WTC11 (cell line): ENCODE measurements around the gene PKHD1.

Source experiments
- ATF2 ChIP-seq: sonication (generic); formaldehyde crosslinking; IDR thresholded peaks from 2 replicates; pipeline ENCODE4 v1.8.1; 2022; ENCODE audit warnings: low read depth, missing genetic modification reagents, borderline replicate concordance
- CTCF ChIP-seq: fragments of 200-600 bp; IDR thresholded peaks from 2 replicates; pipeline ENCODE4 v1.8.0; 2022; ENCODE audit warnings: antibody characterized with exemption
- E2F5 ChIP-seq: sonication (generic); formaldehyde crosslinking; IDR thresholded peaks from 2 replicates; pipeline ENCODE4 v1.8.1; 2022; ENCODE audit warnings: mild to moderate bottlenecking, moderate library complexity, missing genetic modification reagents
- ELF4 ChIP-seq: sonication (generic); formaldehyde crosslinking; IDR thresholded peaks from 2 replicates; pipeline ENCODE4 v1.8.1; 2022; ENCODE audit warnings: low read depth, mild to moderate bottlenecking, moderate library complexity, missing genetic modification reagents
- EMX1 ChIP-seq: fragments of 250-450 bp; sonication (Bioruptor Pico); IDR thresholded peaks from 2 replicates; pipeline ENCODE4 v1.8.0; 2021; ENCODE audit warnings: mild to moderate bottlenecking
- ETV6 ChIP-seq: sonication (generic); formaldehyde crosslinking; IDR thresholded peaks from 2 replicates; pipeline ENCODE4 v1.8.1; 2022; ENCODE audit warnings: mild to moderate bottlenecking, missing genetic modification reagents
- GABPB1 ChIP-seq: sonication (generic); formaldehyde crosslinking; IDR thresholded peaks from 2 replicates; pipeline ENCODE4 v1.8.1; 2023; ENCODE audit warnings: mild to moderate bottlenecking, missing genetic modification reagents
- MXD4 ChIP-seq: fragments of 250-450 bp; sonication (Bioruptor Pico); IDR thresholded peaks from 2 replicates; pipeline ENCODE4 v1.8.0; 2021; ENCODE audit warnings: mild to moderate bottlenecking, moderate library complexity, borderline replicate concordance
- NFYB ChIP-seq: sonication (generic); formaldehyde crosslinking; conservative IDR thresholded peaks from 2 replicates; pipeline ENCODE4 v1.8.0; 2022; ENCODE audit warnings: low read depth, missing genetic modification reagents
- NR2C2 ChIP-seq: sonication (generic); formaldehyde crosslinking; IDR thresholded peaks from 2 replicates; pipeline ENCODE4 v1.8.0; 2022; ENCODE audit warnings: mild to moderate bottlenecking, missing genetic modification reagents
- TCF7 ChIP-seq: sonication (generic); formaldehyde crosslinking; IDR thresholded peaks from 2 replicates; pipeline ENCODE4 v1.8.0; 2022; ENCODE audit warnings: mild to moderate bottlenecking, low read depth, missing genetic modification reagents, moderate library complexity
- USF2 ChIP-seq: sonication (generic); formaldehyde crosslinking; IDR thresholded peaks from 2 replicates; pipeline ENCODE4 v1.8.1; 2023; ENCODE audit warnings: mild to moderate bottlenecking, missing genetic modification reagents, moderate library complexity
- TF ChIP-seq, protein P1 (sequence below): sonication (generic); formaldehyde crosslinking; IDR thresholded peaks from 2 replicates; pipeline ENCODE4 v1.8.0; 2022; ENCODE audit warnings: mild to moderate bottlenecking, missing genetic modification reagents
- TF ChIP-seq, protein P2 (sequence below): sonication (generic); formaldehyde crosslinking; IDR thresholded peaks from 2 replicates; pipeline ENCODE4 v1.8.1; 2023; ENCODE audit warnings: mild to moderate bottlenecking, moderate library complexity, missing genetic modification reagents

GRCh38 chr6:51775942-51776860, 311.2 kb downstream of the PKHD1 start:
- no peak for TF ChIP-seq CTCF
- no peak for TF ChIP-seq ELF4 (CRISPR knock-in tag)
- TF ChIP-seq, protein P1, sequence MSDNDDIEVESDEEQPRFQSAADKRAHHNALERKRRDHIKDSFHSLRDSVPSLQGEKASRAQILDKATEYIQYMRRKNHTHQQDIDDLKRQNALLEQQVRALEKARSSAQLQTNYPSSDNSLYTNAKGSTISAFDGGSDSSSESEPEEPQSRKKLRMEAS (CRISPR knock-in tag): no peak
- no peak for TF ChIP-seq USF2 (CRISPR knock-in tag)
- no peak for TF ChIP-seq TCF7 (CRISPR knock-in tag)
- TF ChIP-seq NFYB: no peak
- TF ChIP-seq GABPB1: no peak
- TF ChIP-seq NR2C2 (CRISPR knock-in tag): no peak
- TF ChIP-seq, protein P2, sequence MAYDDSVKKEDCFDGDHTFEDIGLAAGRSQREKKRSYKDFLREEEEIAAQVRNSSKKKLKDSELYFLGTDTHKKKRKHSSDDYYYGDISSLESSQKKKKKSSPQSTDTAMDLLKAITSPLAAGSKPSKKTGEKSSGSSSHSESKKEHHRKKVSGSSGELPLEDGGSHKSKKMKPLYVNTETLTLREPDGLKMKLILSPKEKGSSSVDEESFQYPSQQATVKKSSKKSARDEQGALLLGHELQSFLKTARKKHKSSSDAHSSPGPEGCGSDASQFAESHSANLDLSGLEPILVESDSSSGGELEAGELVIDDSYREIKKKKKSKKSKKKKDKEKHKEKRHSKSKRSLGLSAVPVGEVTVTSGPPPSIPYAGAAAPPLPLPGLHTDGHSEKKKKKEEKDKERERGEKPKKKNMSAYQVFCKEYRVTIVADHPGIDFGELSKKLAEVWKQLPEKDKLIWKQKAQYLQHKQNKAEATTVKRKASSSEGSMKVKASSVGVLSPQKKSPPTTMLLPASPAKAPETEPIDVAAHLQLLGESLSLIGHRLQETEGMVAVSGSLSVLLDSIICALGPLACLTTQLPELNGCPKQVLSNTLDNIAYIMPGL (CRISPR knock-in tag): no peak
- no peak for TF ChIP-seq EMX1
- TF ChIP-seq MXD4 (CRISPR knock-in tag): no peak
- no peak for TF ChIP-seq E2F5 (CRISPR knock-in tag)
- no peak for TF ChIP-seq ATF2 (CRISPR knock-in tag)
- no peak for TF ChIP-seq ETV6 (CRISPR knock-in tag)
